ENCODE results near the gene VIL1. TPM values are rescaled to one million over a fixed set of nuclear protein-coding genes. Genes with fewer than 3 reads are reported as not detected.
A peak's percentile ranks its signal among the peaks of the same experiment; 100 is the strongest.

The VIL1 gene
- total and polyA plus RNA-seq, 2 of the 13 experiments (the other 11 are each of a cell fraction or from before 2014, with no cell fraction given) = 287 to 301 TPM

GRCh38 chr2:218395826-218396687 is 22.9 kb upstream of the VIL1 start (continued):
- TF ChIP-seq SATB2 (CRISPR knock-in tag; IDR thresholded peaks at IDR 0.05) (peak; percentile 88; the same call in 1 of the 2 replicates), KLF11 (CRISPR knock-in tag; IDR thresholded peaks at IDR 0.05) (peak; percentile 16; the same call in 1 of the 2 replicates), ARNT (IDR thresholded peaks at IDR 0.05) (no peak), ZBTB10 (CRISPR knock-in tag; IDR thresholded peaks at IDR 0.05; ENCODE audit: borderline replicate concordance) (peak; percentile 99), ZNF660 (CRISPR knock-in tag; IDR thresholded peaks at IDR 0.05; ENCODE audit: borderline replicate concordance, low read depth) (no peak), ZNF431 (CRISPR knock-in tag; IDR thresholded peaks at IDR 0.05; ENCODE audit: borderline replicate concordance, low read depth) (peak; percentile 67; the same call in 1 of the 2 replicates), KAT8 (CRISPR knock-in tag; IDR thresholded peaks at IDR 0.05) (peak; percentile 88), SNAI1 (CRISPR knock-in tag; IDR thresholded peaks at IDR 0.05; ENCODE audit: borderline replicate concordance) (peak; percentile 87; the same call in 1 of the 2 replicates), ZNF143 (CRISPR knock-in tag; IDR thresholded peaks at IDR 0.05) (peak; percentile 87), ZZZ3 (CRISPR knock-in tag; IDR thresholded peaks at IDR 0.05; ENCODE audit: borderline replicate concordance) (peak; percentile 91), IRF2 (CRISPR knock-in tag; IDR thresholded peaks at IDR 0.05) (peak; percentile 88), FOXO1 (CRISPR knock-in tag; IDR thresholded peaks at IDR 0.05) (peak; percentile 74; the same call in 1 of the 2 replicates), ZNF770 (CRISPR knock-in tag; IDR thresholded peaks at IDR 0.05) (peak; percentile 78), ZNF709 (CRISPR knock-in tag; IDR thresholded peaks at IDR 0.05) (peak; percentile 89), KAT2B (IDR thresholded peaks at IDR 0.05; ENCODE audit: borderline replicate concordance, low read depth, low read length) (no peak), NR2C2 (CRISPR knock-in tag; IDR thresholded peaks at IDR 0.05; ENCODE audit: borderline replicate concordance) (peak; percentile 77), ZNF276 (CRISPR knock-in tag; IDR thresholded peaks at IDR 0.05; ENCODE audit: low read depth) (peak; percentile 78; the same call in 1 of the 2 replicates), ZNF256 (CRISPR knock-in tag; conservative IDR thresholded peaks at IDR 0.05) (0 out of 2 replicates have a peak, but pooled peaks have one; percentile 29), NKX3-1 (CRISPR knock-in tag; IDR thresholded peaks at IDR 0.05) (peak; percentile 77), RAD21 (CRISPR knock-in tag; IDR thresholded peaks at IDR 0.05) (peak; percentile 94)

All from HepG2 (cell line).